Frontal cortex (tissue), 4 donors: ENCODE data around the gene VASH2. TPM values are rescaled to one million over a fixed set of nuclear protein-coding genes. Genes with fewer than 3 reads are reported as not detected.

Source experiments
- DNase-seq, 2 donors: peaks; one replicate each; pipeline ENCODE4 v3.0.0; 2012; ENCODE audit warnings: low spot score in 2 of 2
- FAIRE-seq: peaks from 2 replicates; lab custom pipeline; 2012; peaks lifted over from hg19 to GRCh38; lab: Jason Lieb, UNC
- total RNA-seq: library from RNA; depleted of rRNA; stranded (reverse); fragments of >200 nt; gene quantifications from one replicate; pipeline ENCODE4 v1.2.3, GENCODE V29; 2014
- donor health status: control.
- donor health status: control.
- donor health status: control.

VASH2 gene
- total RNA-seq, 1 donor from 2014 or later, result 28.1 TPM

DNA sequence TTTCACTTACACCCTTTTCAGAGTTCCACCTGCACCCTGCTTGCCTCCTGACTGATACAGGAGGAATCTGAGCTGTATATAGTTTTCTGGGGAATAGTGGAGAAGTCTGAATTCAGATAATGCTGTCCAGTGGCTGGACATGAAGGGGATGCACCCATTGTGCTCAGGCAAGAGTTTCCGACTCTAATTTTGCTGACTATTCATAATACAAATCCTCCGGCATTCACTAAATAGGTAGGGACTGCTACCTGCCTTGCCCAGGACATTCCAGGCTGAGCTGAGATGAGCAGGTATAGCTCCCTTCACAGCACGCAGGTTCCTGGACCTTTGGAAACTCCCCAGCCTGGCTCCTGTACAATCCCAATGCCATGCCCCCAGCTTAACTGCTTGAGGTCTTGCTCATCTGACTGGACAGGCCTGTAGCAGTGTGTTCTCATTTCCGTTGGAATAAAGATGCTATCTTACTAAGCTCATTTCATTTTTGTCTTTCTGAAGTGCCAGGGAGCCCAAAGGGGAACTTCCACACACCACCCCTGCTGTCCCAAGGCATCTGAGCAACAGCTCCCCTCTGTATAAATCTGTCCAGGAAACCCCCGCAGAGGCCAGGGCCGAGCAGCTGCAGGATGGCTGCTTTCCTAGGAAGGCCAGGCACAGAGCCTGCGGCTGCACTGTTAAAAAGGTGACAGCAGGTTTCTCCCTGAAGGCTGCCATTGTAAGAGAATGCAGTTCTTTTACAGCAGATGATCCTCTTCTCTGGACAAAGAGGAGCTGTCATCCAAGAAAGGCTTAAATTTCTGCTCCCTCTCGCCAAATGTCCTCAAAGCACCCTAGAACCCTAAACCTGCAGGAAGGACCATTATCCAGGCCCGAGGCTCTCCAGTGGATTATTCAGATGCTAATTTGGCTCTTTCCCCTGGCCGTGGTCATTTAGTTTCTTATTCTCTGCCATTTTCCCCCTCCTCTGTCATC lies 21.7 kb upstream of the VASH2 start:
- FAIRE-seq (no peak), DNase-seq (no peak)

- DNase-seq (no peak), FAIRE-seq (no peak)
These were observed 19.2 kb upstream of the VASH2 start for GRCh38 chr1:212930986-212931678.

DNA sequence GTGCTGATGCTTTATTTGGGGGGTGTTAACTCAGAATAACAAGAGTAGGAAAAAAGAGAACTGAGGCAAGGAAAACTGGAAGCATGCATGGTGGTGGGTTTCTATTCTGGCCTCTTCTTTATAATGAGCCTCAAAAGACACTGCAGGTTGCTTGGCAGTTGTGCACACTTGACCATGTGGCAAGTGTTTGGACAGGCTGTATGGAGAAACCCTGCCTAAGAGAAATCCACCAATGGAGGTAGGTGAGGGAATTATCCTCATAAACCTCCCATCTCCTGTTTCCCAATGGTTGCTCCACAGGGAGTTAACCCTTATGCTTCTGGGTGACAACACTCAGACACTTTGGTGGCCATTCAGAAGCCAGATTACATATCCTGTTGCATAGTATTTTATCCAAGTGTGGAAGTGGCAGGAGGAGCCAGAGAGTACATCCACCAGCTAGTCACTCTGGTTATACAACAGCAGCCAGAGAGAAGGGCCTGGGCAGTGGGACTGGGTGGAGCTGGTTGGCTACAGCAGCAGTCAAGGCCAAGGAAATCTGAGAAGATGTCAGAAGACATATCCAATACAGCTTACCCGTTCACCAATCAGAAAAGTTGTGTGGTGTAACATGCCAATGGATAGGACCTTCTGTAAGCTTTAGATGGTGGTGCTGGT lies 16.4 kb upstream of the VASH2 start:
- FAIRE-seq, result no peak
- DNase-seq, result no peak

- FAIRE-seq (no peak), DNase-seq (no peak)
These were observed 14.9 kb upstream of the VASH2 start for GRCh38 chr1:212935387-212935981.

GRCh38 chr1:212937034-212937433 lies 13.3 kb upstream of the VASH2 start:
- FAIRE-seq, result no peak
- no peak for DNase-seq

DNA sequence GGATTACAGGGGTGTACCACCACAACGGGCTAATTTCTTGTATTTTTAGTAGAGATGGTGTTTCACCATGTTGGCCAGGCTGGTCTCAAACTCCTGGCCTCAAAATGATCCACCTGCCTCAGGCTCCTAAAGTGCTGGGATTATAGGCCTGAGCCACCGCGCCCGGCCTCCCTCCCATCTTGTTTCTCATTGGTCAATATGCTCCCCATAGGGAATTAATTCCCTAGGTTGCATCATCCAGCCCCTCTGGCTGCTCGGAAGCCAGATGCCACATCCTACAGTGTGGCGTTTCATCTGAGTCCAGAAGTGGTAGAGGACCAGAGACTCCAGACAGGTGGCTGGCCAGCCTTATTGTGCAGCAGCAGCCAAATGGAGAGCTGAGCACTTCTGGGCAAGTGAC lies 11.5 kb upstream of the VASH2 start:
- FAIRE-seq (no peak), DNase-seq (no peak)

GRCh38 chr1:212941452-212941851 lies 8.9 kb upstream of the VASH2 start:
- no peak for DNase-seq
- no peak for FAIRE-seq

DNA sequence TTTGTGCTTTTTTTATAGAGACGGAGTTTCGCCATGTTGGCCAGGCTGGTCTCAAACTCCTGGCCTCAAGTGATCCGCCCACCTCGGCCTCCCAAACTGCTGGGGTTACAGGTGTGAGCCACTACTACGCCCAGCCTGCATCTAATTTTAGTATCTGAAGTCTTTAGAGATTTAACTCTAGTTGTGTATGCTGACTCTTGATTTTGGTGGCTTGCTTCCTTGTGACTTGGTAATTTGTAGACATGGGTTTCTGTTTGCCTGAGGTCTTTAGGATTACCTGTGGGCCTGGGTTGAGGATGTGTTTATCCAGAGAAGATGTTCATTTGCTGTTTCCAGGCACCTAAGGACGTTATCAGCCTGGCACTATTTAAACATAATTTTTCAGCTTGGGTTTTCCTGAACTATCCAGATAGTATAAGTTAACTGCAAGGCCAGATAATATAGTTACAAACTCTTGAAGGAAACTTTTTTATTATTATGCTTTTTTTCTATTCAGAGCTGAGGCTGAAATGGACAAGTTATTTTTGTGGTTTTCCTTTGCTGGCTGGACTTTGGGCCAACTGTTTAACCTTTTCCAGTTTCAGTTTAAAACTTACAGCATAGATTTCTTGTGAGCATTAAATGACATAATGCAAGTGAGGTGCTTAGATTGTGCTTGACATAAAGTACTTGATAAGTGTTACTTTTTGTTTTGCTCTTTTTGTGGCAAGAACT lies 7.5 kb upstream of the VASH2 start:
- DNase-seq, result no peak
- no peak for FAIRE-seq

DNA sequence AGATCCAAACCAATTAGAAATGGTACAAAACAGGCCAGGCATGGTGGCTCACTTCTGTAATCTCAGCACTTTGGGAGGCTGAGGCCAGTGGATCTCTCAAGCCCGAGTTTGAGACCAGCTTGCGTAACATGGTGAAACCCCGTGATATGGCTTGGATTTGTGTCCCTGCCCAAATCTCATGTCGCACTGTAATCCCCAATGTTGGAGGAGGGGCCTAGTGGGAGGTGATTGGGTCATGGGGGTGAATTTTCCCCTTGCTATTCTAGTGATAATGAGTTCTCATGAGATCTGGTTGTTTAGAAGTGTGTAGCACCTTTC lies 7.0 kb upstream of the VASH2 start:
- FAIRE-seq (no peak), DNase-seq (no peak)

DNA sequence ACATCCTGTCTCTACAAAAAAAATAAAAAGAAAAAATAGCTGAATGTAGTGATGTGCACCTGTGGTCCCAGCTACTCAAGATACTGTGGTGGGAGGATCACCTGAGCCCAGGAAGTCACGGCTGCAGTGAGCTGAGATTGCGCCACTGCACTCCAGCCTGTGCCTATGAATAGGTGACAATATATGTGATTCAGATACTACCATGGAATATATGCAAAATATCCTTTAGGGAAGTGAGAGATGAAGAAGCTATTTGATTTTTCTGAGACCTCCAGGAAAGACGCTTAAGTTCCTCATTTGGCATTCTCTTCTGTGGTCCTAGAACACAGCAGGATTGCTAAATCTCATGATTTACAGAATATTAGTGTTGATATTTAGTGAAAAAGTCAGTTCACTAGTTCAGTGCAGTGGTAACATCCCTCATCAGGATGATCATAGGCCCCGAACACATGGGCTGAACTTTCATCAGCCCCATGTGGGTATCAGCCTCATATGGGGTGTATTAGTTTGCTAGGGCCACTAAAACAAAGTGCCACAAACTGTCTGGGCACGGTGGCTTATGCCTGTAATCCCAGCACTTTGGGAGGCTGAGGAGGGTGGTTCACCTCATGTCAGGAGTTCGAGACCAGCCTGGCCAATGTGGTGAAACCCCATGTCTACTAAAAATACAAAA lies 6.0 kb upstream of the VASH2 start:
- DNase-seq (no peak), FAIRE-seq (no peak)

- DNase-seq (no peak), FAIRE-seq (no peak)
These were observed 5.3 kb upstream of the VASH2 start for GRCh38 chr1:212945056-212945455.

- no peak for DNase-seq
- no peak for FAIRE-seq
These were observed 4.7 kb upstream of the VASH2 start for GRCh38 chr1:212945463-212946160.

GRCh38 chr1:212946872-212947271 lies 3.5 kb upstream of the VASH2 start:
- DNase-seq (no peak), FAIRE-seq (no peak)

GRCh38 chr1:212949771-212950170 lies 570 bp upstream of the VASH2 start:
- FAIRE-seq (no peak), DNase-seq (no peak)

DNA sequence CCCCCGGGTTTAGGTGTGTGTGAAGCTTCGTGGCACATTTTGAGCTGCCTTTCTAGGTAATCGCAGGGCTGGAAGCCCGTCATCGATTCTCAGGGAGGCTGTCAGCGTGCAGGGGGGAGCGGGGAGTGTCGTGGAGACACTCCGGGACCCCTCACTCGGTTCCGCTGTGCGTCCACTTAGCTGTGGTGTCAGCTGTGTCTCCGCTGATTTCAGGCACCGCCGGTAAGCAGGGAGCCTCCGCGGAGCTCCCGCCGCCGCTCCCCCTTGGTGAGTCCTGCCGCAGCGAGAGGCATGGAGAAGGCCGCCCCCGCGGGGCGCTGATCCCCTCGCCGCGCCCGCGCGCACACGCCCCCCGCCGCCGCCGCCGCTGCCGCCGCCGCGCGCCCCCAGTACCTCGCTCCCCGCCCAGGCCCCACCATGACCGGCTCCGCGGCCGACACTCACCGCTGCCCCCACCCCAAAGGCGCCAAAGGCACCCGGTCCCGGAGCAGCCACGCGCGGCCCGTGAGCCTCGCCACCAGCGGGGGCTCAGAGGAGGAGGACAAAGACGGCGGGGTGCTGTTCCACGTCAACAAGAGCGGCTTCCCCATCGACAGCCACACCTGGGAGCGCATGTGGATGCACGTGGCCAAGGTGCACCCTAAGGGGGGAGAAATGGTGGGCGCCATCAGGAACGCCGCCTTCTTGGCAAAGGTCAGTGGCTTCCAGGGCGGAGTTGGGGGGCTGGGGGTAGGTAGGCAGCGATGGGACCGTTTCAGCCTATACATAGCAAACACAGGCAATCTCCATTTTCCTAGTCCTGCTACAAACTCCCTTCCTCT lies 995 bp downstream of the VASH2 start:
- no peak for DNase-seq
- FAIRE-seq, result no peak

DNA sequence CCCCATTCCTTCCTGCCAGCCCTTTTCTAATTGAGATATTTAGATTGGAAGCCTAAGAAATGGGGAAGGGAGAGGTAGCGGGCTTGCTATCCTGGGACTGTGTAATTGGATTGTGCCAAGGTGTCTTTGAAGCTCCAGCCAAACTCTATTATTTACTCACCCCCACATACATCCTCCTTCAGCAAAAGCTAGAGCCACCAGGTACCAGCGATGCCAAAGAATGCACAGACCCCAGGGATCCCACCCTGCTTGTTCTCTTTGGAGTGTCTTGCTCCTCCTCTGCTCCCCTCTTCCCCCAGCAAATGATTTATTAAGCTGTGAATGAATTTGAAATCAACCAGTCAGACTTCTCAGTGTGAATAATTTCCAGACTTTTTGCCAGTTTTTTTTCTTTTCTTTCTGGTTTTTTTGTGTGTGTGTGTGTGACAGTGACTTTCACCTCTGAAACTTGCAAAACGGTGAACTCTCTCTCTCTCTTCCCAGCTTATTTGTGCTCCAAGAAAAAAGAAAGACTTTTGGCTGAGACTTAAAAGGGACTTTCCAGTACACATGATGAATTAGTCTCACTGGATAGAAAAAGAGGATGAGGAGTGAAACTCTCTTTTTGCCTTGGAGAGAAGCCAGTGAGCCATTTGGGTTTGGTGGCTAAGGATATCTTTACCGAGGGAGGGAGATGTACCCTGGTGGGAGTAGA lies 1.8 kb downstream of the VASH2 start:
- DNase-seq (no peak), FAIRE-seq (no peak)

DNA sequence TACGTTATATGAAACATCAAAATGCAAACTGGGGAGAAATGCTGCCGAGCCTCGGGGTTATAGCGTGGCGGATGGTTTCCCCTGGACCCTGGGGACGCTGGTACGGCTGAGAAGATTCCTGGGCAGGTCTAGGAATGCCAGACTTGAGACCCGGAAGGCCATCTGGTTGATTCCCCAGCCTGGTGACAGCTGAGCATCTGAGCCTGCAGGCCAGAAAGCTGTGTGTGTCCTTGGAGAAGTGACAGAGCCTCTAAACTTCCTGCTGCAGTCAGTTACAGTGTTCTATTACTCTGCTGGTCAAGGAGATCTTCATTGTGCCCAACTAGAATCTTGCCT lies 2.3 kb downstream of the VASH2 start:
- FAIRE-seq (no peak), DNase-seq (no peak)
